ENCODE measurements around the gene ZNF514.

ZNF514 gene

DNA sequence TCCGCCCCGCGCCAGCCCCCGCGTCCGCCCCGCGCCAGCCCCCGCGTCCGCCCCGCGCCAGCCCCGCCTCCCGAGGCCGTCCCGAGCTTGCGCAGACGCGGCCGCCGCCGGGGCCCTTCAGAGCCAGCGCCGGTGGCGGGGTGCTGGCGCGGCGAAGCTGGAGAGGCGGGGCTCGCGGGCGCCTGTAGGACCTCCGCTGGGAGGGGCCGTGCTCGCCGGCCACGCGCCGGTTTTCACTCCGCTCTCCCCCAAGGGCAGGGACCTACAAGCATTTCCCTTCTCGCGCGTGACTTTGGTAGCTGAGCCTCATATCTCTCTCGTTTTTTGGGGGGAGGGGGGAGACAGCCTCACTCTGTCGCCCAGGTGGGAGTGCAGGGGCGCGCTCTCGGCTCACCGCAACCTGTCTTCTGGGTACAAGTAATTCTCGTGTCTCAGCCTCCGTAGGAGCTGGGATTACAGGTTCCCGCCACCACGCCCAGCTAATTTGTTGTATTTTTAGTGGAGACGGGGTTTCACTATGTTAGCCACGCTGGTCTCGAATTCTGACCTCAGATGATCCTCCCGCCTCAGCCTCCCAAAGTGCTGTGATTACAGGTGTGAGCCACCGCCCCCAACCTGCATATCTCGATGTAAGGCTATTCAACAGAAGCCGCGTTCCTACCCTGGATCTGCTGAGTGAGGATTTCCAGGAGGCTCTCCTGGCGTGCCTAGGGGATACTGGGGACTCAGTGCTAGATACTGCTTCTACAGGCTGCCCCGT is at the start of gene ZNF514:
Gene ZNF514, minus strand, starts transcription at position 159 of the 760 bp plus-strand sequence. CDS start 6,595 bp downstream, outside the sequence.
- peak; percentile 36 to 59 (median 48) for DNase-seq

DNA sequence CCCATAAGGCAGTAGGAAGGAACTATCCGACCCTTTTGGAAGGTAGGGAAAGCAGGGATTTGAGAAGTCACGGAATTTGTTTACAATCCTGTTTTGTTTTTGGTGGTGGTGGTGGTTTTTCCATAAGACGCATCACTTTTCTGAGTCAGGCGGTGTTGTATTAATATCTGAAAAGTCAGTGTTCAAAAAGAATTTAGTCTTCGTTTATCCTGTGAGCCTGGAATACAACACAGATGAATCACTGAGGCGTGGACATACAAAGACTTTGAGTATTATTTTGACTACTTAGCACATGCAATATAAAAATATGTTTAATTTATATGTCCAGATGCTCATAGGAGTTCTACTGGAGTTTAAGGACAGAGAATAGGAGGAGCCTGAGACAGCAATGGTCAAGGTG is 48.5 kb upstream of the ZNF514 start:
- DNase-seq: no peak

DNA sequence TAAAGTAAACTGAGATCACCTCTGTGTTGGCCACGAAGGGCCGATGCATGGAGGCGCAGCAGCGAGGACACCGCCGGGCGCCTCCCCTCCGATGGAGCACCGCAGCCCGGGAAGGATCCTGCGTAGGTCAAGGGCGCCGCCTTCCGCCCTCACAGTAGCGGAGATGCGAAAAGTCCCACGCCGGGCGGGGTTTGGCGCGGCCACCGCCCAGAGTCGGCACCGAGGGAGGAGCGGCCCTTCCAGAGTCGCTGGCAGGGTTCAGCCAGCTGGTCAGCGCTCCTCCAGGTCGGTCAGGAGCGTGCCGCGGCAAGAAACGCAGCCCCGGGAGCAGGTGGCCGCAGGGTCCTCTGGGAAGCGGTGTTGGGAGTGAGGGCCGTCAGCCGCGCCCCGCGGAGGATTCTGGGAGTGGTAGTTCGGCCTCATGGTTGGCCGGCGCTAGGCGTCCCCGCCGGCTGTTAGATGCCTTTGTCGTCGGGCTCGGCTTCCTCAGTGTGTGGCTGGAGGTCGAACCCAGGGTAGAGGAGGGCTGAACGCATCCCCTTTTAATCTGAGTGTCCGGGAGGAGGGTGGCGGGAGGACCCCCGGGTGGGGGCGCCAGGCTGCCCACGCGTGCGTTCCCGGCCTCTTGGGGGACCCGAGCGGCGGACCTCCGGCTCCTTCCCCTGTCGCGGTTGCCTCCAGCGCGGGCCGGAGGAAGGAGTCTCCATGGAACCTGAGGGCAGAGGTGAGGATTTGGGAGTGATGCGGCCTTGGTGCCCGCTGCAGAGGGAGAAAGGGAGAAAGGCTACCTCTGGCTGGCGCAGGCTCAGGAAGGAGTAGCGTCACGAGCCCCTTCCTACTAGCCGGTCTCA is 47.7 kb upstream of the ZNF514 start, which contains the start of gene ZNF892:
Gene ZNF892, plus strand, starts transcription at position 411 of the 851 bp plus-strand sequence. Its CDS starts 295 bp downstream, at position 706.
- peak; percentile 61 to 64 (median 62) for DNase-seq

- no peak for DNase-seq
These were observed 46.4 kb upstream of the ZNF514 start for GRCh38 chr2:95206096-95206495.

DNA sequence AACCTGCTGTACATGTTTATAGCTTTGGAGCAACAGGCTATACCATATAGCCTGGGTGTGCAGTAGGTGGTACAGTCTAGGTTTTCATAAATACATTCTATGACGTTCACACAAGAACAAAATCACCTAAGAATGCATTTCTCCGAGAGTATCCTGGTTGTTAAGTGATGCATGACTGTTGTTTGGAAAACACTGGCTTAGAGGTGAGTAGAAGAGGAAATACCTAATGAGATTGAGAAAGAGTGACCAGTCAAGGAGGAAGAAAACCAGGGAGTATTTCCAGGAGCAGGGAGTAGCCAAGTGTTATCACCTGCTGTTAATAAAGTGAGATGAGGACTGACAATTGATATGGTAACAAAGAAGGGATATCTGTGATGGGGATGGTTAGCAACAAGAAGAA is 44.7 kb upstream of the ZNF514 start:
- no peak for DNase-seq

DNA sequence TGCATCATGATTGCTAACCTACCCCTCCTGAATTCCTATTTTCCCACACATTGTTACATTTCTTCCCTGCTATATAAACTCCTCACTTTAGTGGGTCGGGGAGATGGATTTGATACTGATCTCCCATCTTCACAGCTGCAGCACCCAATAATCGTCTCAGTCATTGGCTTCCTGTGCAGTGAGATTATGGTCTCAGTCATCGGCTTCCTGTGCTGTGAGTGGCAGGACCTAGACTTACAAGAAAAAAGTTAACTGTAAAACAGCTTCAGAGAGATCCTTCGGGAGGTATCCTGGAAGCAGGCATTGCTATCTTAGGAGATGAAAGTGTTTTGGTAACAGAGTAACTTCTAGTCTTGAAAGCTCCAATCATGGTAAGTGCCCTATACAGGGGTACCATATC is 44.3 kb upstream of the ZNF514 start:
- DNase-seq: no peak

- peak in 3 of 4 experiments; percentile 8 to 32 (median 30) for DNase-seq
These were observed 33.3 kb upstream of the ZNF514 start for GRCh38 chr2:95192956-95193355.

DNA sequence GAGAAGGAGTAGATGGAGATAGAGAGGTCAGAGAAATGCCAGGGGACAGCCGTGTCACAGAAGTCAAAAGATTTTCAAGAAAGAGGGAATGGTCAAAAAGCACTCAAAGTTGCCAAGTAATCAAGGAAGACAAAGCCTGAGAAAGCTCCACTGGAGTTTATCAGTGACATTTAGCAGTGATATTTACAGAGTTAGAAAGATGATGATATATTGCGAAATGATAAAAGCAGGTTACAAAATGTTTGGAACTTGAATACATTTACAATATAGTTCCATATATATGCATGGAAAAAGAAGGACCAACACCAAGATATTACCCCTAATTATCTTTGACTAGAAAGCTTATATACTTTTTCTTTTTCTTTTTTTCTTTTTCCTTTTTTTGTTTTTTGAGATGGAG is 26.3 kb upstream of the ZNF514 start:
- DNase-seq: no peak

DNA sequence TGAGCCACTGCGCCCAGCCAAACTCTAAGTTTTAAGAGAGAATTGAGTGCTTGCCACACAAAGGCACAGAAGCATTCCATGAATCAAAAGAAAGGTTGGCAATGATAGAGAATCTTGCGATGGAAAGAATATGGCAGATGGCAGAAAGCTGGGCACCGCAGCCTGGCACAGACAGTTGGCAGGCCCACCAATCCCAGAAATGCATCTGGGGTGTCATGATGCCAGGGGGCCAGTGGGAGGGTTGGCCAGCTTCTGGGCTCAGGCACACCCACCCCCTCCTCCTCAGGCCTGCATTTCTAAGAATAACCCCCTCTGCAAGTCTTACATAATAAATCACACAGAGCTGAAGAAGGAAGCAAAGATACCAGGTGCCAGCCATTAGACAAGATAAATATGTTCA is 25.5 kb upstream of the ZNF514 start:
- DNase-seq: no peak

GRCh38 chr2:95181774-95182173 is 22.1 kb upstream of the ZNF514 start:
- no peak for DNase-seq

DNA sequence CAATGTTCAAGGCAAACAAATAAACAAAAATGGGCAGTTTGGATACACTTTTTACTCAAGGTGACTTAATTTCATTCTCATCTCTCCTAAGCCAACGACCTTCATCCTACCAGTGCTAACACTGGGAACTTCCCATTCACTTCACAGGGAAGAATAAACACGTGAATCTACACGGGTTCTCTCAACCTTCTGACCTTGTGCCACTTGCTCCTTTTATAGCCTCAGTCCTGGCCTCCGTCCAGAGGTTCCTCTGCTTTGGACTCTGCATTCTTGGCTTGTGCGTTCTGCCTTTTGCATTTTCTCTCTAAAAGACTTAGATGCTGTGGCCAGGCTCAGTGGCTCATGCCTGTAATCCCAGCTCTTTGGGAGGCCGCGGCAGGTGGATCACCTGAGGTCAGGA is 19.8 kb upstream of the ZNF514 start:
- DNase-seq: no peak

DNA sequence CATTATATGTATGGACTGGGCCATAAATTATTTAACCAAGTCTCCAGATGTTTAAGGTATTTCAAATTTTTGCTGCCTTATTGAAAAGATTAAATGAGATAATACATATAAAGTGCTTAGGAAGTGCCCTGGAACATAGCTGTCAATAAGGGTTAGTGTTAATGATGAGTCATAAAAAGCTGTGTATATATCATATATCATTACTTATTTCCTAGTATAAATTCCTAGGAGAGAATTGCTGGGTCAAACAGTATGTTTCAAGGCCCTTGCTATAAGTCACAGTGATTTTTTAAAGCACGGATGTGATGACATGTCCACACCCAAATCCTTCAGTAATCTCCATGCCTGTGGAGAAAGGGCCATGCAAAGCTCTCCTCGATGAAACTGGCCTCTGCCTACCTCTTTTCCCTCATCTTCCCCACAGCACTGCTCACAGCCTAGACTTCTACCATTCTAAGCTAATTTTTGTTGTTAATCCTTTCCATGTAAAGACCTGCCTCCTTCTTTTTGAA is 14.4 kb upstream of the ZNF514 start:
- no peak for DNase-seq

- no peak for DNase-seq
These were observed 12.3 kb upstream of the ZNF514 start for GRCh38 chr2:95171902-95172301.

- peak in 1 of 4 experiments; percentile 35 for DNase-seq
These were observed 6.6 kb upstream of the ZNF514 start for GRCh38 chr2:95166065-95166763.

DNA sequence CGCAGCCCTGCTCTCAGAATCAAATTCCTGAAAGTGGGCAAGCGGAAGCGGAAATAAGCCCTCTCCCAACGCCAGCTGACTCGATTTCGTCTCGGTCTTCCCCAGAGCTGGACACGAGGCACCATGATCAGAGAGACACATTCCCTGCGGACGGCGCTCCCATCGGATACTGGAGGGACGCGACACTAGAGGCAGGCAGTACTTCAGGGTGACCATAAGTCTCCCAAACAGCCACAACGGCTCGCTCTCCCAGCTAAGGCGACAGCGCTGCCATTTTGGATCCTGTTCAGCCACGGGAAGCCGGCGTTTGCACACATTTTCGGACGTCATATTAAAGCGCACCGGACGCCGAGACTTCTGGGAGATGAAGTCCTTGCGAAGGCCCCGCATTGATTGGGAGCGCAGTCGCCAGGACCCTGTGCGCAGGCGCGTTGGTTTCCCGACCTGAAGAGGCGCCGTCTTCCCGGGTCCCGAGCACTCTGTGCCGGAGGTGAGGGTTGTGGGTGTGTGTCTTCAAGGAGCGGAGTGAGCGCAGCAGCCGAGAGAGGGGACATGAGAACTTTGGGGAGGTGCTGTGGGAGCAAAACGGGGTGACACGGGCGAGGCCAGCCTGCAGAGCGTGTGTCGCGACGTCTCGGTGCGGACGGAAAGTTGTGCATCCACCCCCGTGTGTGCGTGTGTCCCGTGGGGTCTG is 5.9 kb upstream of the ZNF514 start, which contains the start of gene ZNF2:
Gene ZNF2, plus strand, starts transcription at position 439 of the 694 bp plus-strand sequence. CDS start 10,418 bp downstream, outside the sequence.
- DNase-seq: peak; percentile 89 to 94 (median 90)

GRCh38 chr2:95165030-95165370 is 5.4 kb upstream of the ZNF514 start:
- no peak for DNase-seq

GRCh38 chr2:95158891-95159619 is 593 bp downstream of the ZNF514 start:
- DNase-seq: peak in 3 of 4 experiments; percentile 17 to 27 (median 25)

DNA sequence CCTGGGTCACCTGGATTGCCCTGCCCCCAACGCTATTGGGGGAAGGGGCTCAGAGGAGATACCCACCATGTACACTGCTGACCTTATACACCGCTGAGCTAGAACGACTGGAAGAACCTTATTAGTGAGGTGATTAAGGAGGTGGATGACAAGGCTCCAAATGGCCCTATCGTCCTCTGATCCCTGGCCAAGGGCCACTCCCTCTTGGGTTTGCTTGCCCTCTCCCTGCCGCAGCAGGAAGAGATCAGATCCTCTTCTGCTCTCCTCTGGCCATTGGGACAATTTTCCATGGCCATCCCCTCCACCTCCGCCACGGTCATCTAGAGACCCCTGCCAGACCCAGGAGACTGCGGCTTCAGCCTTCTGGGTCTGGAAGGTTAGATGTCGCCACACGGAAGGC is 1.2 kb downstream of the ZNF514 start:
- no peak for DNase-seq

DNA sequence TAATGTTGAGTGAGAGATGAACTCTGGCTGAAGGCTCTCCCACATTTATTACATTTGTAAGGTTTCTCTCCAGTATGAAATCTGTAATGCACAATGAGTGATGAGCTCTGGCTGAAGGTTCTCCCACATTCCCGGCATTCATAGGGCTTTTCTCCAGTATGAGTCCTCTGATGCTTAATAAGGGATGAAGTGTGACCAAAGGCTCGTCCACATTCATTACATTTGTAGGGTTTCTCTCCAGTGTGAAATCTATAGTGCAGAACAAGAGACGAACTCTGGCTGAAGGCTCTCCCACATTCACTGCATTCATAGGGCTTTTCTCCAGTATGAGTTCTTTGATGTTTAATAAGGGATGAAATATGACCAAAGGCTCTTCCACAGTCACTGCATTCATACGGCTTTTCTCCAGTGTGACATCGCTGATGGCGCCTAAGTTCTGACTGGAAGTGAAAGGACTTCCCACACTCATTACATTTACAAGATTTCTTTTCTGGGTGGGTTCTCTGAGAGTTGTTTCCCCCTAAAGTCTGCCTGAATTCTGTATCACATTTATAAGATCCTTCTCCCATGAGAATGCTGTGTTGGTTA is 10.2 kb downstream of the ZNF514 start:
- DNase-seq: no peak

GRCh38 chr2:95143838-95144237 is 15.8 kb downstream of the ZNF514 start:
- no peak for DNase-seq

GRCh38 chr2:95138702-95139101 is 20.9 kb downstream of the ZNF514 start:
- DNase-seq: no peak

All from activated CD4-positive, CD25-positive, alpha-beta regulatory T cell (primary cell).